ACHN (cell line): Measurements from ENCODE around the gene GRM5.
"Not testable (repeated sequence)": the region's sequence is repeated elsewhere in the genome, so short reads cannot be mapped to it uniquely, and the experiment has no call there.

Experiments used
- DNase-seq: peaks from one replicate; pipeline ENCODE4 v3.0.0-alpha.2; 2015
- in situ Hi-C: cut with HindIII; loops from 2 replicates; pipeline ENCODE4 v1.10.0; 2017; ENCODE audit warnings: low sequenced_read_pairs, low pct_ligation_motif_present, low pct_unique_long_range_greater_than_20kb

GRM5 gene

DNA sequence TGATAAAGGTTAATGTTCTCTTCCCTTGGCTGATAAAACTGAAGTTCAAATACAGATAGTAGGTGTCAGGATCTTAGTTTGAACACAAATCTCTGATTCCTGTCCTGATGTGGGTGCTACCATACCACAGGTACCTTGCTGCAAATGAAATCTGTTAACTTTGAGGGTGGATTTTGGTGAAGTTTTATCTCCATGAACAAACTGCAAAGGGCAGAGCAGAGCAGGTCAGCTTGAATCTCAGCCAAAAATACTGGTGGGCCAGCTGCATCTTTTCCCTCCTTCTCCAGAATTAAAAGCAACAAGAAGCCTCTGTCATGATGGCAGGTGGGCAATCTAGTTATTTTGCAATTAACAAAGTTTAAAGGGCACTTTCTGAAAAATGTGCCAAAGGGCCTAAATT is 214.2 kb downstream of the GRM5 start:
- DNase-seq, in situ Hi-C loops: not testable (repeated sequence)

DNA sequence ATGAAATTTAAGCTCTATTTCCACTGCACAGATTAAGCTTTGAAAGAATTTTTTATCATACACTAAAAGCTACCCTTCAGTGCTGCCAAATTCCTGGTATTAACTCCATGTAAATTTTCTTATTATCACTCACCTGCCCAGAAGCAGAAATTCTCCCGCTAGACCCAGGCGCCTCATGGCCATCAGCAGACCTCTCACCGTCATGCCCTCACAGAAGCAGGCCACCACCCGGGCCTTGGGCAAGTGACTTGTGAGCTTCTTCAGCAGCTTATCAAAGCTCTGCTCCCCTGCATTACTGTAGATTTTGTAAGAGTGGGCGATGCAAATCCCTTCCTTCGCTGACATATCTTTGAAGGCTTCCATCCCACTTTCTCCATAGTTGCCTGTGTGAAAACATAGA is 216.0 kb downstream of the GRM5 start:
- DNase-seq, in situ Hi-C loops: not testable (repeated sequence)

DNA sequence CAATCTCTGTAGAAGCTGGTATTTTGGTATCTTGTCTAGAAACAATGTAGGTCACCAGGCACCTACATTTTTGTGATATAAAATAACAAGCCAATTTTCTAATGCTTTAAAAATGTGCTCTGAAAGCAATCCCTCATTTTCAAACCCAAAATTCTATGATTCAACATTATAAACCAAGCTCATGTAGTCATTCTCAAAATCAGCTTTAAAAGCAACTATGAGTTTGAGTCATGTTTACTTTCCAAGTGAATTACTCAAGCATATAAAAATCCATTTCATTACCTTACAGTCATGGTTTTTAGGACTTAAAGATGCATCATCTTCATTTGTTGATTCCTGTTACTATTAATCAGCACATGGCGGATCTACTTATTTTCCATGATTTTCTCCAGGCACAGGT is 216.4 kb downstream of the GRM5 start:
- no peak for DNase-seq
- in situ Hi-C loops: no loop called here

DNA sequence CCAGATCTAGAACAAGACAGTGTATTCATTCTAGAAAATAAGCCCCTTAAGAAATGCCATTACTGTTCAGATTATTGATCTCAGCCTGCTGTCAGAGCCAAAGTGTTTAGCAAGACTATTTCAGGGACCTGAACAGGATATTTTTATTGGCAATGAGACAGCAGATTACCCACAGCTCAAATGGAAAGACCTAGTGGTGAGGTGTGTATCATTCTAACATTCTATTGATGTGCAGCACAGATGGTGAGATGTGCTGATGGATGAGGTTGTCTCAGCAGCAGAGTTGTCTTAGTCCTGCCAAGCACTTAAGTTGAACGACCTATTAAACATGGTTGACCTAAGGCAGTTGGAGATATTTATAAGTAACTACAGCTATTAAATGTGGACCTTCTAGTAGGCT is 219.5 kb downstream of the GRM5 start:
- in situ Hi-C loops, DNase-seq: not testable (repeated sequence)

DNA sequence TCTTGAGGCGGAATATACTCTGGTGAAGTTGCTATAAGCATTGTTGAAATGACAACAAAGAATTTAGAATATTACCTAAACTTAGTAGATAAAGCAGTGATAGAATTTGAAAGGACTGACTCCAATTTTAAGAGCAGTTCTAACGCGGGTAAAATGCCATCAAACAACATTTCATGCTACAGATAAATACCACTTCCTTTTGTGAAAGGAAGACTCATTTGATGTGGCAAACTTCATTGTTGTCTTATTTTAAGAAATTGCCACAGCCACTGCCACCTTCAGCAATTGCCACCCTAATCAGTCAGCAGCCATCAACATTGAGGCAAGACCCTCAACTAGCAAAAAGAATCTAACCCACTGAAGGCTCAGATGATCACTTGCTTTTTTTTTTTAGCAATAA is 220.8 kb downstream of the GRM5 start:
- DNase-seq, in situ Hi-C loops: not testable (repeated sequence)

DNA sequence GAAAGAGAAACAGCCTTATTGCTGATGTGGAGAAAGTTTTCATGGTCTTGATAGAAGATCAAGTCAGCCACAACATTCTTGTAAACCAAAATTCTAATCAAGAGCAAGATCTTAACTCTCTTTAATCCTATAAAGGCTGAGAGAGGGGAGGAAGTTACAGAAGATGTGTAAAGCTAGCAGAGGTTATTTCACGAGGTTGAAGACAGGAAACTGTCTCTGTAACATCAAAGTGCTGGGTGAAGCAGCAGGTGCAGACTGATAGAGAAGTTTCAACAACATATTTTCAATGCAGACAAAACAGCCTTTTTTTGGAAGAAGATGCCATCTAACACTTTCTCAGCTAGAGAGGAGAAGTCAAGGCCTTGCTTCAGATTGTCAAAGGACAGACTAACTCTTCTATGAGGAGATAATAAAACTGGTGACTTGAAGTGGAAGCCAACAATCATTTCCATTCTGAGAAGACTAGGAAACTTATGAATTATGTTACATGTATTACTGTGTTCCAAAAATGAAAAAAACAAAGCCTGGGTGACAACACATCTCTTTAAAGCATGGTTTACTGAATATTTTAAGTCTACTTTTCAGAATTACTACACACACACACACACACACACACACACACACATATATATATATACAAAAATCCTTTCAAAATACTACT is 221.9 kb downstream of the GRM5 start:
- DNase-seq: not testable (repeated sequence)

DNA sequence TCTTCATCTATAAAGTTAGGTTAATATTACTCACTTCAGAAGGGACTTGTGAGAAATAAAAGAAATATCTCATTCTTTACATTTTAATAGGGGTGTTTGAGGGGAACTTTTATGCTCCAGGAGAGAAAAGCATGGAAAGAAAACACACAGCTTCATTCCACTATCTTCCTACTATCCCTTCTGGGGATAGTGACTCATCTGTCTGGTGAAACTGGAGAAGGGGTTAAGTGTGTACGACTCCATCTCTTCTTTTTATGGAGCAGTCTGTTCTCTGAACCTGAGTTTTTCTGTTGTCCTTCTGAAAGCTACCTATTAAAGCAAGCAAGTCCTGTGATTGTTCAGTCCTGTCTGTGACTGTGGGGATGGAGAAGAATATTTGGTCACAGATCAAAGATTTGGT is 227.6 kb downstream of the GRM5 start:
- DNase-seq, in situ Hi-C loops: not testable (repeated sequence)

More for the DNA sequence above, 221.9 kb downstream of the GRM5 start:
- in situ Hi-C loops: not testable (repeated sequence)

DNA sequence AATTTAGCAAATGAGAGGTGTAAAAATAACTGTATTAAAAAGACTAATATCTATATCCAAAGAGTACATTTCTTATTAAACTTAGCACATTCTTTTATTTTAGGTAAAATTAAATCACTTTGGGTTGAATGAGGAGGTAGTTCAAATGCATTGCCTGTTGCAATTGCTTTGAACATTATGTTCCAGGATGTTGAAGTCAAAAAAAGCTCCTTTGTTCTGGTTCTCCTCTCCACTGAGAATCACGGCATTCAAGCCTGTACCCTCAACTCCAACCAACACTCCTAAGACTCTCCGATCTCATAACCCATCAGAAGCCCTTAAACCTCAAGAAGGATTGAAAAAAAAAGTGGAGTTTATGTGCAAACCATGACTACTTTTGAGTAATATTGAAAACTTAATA is 230.1 kb downstream of the GRM5 start:
- in situ Hi-C loops, DNase-seq: not testable (repeated sequence)

DNA sequence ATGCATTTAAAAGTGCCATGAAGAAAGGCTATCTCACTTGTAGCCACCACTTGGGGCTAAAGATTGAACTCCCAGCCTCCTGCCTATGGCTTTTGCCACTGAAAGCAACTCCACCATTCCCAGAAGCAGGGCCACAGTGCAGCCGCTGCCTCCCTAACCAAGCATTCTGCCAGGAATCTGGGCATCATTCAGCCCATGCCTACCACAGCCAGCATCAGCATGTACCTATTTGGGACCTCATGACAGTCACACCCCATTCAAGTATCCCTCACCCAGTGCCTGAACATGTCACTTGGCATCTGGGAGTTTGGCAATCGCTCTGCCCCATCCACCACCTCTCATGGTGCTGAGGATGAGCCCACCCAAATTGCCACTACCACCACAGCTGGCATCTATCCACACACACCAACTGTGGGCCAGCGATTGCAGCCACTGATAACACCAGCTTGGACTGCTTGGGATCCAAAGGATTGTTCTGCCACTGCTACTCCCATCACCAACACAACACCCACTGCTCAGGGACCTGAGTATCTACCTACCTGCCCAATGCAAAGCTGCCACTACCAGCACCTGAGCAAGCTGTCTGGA is 234.4 kb downstream of the GRM5 start:
- DNase-seq: no peak
- in situ Hi-C loops: no loop called here

DNA sequence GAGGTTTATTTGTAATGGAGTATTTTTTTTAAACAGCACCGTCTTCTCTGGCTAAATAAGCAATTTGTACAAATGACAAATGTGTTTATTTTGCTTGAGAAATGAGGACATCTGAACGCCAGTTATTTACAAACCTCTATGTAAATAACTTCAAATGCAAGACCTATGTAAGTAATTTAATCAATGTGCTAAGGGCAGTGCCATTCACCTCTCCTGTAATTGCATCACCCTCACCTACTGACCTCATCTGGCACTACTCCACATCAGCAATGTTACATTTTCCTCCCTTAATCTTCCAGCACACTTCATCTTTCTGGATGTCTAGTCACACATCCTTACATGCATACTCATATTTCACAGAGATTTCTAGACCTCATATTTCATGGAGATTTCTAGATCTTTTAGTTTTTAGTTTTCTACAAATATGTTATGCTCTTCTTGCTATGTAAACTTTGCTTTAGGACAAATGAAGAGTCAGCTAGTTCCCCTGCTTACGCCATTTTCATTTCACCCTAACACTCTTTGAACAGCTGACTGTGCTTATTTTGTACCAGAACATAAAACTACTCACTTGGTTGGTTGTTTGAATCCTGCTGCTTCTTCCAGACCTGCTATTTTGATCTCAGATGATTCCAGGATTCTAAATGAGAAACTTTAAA is 238.6 kb downstream of the GRM5 start:
- DNase-seq: no peak
- in situ Hi-C loops: no loop called here

DNA sequence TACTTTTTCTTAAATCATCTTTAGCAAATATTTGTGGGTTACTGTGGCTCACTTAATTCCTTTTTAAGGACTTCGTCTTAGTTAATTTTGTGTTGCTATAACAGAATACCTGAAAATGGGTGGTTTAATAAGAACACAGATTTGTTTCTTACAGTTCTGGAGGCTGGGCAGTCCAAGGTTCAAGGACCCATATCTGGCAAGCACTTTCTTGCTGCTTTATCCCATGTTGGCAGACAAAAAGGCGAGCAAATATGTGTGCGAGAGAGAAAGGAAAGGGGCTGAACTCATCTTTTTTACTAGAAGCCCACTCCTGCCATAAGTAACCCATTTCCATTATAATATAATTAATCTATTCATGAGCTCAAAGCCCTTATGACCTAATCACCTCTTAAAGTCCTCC is 246.2 kb downstream of the GRM5 start:
- in situ Hi-C loops: no loop called here
- DNase-seq: no peak

DNA sequence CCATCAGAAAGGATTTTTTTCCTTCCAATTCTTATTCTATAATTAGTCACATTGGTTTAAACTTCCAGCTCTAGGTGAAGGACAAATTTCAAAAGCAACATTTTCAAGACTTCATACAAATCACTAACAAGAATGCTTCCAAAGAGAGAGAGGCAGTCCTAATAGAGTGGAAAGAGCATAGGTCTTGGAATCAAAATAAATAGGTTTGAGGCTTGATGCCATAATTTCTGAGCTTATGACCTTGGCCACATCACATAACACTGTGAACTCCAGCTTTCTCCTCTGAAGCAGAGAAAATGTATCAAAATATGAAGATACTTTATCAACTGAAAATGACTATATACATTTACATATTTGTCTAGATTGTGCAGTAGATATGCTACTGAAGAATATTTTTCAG is 246.8 kb downstream of the GRM5 start:
- DNase-seq: no peak
- in situ Hi-C loops: no loop called here

DNA sequence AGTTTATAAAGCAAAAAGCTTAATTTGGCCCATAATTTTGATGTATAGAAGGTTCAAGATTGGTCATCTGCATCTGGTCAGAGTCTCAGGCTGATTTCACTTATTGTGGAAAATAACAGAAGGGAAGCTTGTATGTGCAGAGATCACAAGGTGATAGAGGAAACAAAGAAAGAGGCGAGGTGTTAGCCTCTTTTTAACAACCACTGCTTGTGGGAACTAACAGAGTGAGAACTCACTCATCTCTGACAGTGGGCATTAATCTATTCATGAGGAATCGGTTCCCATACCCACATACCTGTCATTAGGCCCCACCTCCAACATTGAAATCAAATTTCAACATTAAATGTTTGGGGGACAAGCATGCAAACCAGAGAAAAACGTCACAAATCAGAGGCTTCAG is 250.3 kb downstream of the GRM5 start:
- DNase-seq: no peak
- in situ Hi-C loops: no loop called here

DNA sequence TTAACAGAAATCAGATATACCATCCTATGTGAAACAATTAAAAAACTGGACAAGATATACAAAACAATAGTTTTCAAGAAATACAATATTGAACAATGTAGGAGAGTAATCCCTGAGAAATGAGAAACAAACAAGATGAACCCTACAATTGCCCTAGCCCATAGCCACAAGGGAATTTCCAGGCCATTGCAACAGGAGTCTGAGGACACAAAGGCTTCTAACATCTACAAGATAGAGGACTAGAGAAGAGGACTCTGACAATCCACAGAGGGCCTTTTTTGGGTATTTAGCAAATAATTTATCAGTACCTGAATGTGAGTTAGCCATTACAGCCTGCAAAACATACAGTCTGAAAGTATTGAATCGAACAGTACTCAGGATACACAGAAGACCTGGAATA is 251.7 kb downstream of the GRM5 start:
- in situ Hi-C loops: no loop called here
- DNase-seq: no peak

DNA sequence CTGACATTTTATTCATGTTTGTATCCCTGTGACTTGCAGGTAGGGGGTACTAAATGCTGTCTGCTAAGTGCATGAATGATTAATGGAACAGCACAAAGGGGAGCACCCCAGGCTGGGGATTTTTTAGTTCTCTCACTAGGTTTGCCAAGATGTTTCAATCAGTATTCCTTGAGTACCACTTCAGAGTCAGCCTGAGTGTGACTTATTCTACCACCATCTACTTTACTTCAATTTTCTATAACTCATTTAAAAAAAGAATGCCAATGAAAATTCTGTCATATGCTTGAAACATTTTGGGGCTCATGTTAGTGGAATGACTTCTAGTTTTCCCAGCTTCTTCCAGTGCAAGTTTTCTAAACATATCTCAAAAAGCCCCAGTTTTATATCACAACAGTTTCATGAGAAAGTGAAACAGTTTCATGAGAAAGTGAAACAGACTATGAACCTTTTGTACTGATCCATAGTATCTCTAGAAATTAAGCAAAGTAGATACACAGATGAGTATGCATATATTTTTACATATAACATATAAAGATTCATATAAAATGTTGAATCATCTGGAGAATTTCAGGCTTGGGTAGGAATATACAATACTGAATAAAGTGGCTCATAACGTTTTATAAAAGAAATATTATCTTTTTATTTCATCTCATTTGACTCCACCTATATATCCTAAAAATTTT is 252.4 kb downstream of the GRM5 start:
- DNase-seq: no peak
- in situ Hi-C loops: no loop called here

DNA sequence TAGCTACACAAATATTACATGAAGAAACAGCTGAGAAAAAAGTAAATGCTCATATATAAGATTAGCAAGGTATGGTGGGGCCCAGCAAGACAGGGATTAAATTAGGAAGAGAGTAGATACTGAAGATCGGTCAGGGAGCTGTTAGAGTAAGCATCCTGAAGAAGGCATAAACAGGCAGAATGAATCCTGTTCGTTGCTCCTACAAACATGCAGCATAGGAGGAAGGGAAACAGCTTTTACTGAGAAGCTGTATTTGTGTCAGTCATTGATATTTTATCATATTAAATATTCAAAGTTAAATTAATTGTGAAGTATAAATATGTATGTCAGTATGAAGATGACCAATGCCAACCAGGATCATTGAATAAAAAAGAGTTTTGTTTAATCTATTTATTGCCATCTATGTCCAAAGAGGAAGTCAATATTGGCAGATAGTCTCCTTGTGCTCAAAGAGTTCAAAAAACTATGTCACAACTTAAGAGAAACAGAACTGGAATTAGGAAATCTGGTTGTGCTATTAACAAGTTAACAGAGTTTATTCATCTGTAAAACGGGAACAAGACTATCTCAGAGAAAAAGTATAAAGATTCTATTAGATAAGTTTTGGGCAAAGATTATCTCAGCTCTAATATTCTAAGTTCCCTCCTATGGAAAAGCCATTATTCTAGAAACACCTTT is 255.2 kb downstream of the GRM5 start:
- in situ Hi-C loops: no loop called here

DNA sequence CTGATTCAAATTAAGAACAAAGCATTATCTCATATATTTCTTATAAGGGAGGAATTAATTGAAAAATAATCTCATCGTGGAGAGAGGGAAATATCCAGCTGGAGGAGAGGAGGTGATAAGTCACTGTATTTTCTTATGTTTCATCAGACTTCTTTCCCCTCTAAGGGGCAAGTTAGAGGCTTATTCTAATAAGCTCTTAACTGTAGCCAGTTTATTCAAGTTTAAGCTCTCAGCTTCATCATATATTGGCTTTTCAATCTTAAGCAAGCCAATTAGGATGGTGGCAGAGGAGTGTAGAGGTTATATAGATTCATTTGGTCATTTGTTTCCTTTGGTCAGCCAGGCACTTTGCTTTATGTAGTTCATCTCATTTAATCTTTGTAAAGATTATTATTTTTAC is 256.7 kb downstream of the GRM5 start:
- in situ Hi-C loops: no loop called here

More for the DNA sequence above, 255.2 kb downstream of the GRM5 start:
- DNase-seq: no peak

DNA sequence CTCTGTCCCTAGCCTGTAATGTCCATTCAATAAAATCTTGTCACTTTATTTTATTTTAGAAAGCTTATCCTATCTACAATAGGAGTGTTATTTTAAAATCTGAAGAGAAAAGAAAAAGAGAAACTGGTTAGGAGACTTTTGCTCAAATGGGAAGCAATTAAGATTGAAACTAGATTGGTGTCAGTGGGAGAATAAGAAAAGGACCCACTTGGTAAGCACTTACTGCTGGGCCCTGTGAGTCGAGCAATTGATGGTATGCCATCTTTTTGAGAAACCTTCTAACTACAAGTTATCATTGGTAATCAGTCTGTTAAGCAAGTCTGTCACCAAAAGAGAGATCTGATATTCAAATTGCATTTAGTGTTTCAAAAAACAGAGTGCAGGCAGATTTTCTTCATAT is 258.4 kb downstream of the GRM5 start:
- in situ Hi-C loops: no loop called here
- DNase-seq: no peak

More for the DNA sequence above, 256.7 kb downstream of the GRM5 start:
- no peak for DNase-seq

DNA sequence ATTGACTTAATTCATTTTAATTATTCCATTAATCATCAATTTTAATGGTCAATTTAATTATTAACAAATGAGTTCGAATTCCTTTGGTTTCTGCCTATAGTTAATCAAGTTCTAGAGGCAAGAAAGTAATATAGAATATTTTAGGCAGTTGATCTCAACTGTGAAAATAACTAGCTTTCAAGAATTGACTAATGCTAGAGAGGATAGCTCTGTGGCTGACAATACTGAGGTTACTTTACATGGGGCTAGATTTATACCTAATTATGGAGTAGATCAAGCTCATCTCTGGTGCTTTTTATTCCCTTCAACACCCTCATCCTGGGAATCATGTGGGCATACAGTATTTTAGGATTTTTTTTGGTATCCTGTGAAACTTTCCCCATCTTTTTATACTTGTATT is 259.4 kb downstream of the GRM5 start:
- in situ Hi-C loops: no loop called here
- DNase-seq: no peak
